OCI-LY3 (cell line): ENCODE measurements around the gene ST8SIA1.

Source experiments
- H2AFZ ChIP-seq: fragments of 200-600, 300-600 bp; shearing (Covaris generic); 2 replicates; pipeline ENCODE4 v1.6.0; 2014; ENCODE audit warnings: antibody characterized with exemption, low read depth, low read length
- H3K27ac ChIP-seq: fragments of 200-600, 300-600 bp; sonication (generic); 2 replicates; pipeline ENCODE4 v1.5.1; 2014; ENCODE audit warnings: mild to moderate bottlenecking, low read length, moderate library complexity, mixed read lengths
- H3K27me3 ChIP-seq: fragments of 200-600, 300-600 bp; sonication (generic); 2 replicates; pipeline ENCODE4 v1.6.1; 2014; ENCODE audit warnings: low read depth, low read length, mixed read lengths
- H3K36me3 ChIP-seq: fragments of 200-600, 300-600 bp; sonication (generic); replicated peaks from 2 replicates; pipeline ENCODE3; 2014; ENCODE audit warnings: low read depth, low read length, mixed read lengths
- H3K4me1 ChIP-seq: fragments of 300-600, 200-600 bp; sonication (generic); 2 replicates; pipeline ENCODE4 v1.6.1; 2014; ENCODE audit warnings: low read length, mixed read lengths
- H3K4me2 ChIP-seq: fragments of 200-600, 300-600 bp; sonication (generic); 2 replicates; pipeline ENCODE4 v1.6.1; 2014; ENCODE audit warnings: low read length, mixed read lengths
- H3K4me3 ChIP-seq: fragments of 300-600, 200-600 bp; sonication (generic); 2 replicates; pipeline ENCODE4 v1.5.1; 2014; ENCODE audit warnings: antibody characterized with exemption, mild to moderate bottlenecking, low read length, moderate library complexity
- H3K79me2 ChIP-seq: fragments of 300-600, 200-600 bp; shearing (Covaris generic); 2 replicates; pipeline ENCODE4 v1.6.1; 2014; ENCODE audit warnings: mild to moderate bottlenecking, low read length, mixed read lengths
- H3K9ac ChIP-seq: fragments of 300-600, 200-600 bp; shearing (Covaris generic); 2 replicates; pipeline ENCODE4 v1.6.0; 2014; ENCODE audit warnings: mild to moderate bottlenecking, low read length, moderate library complexity
- H3K9me3 ChIP-seq: fragments of 200-600, 300-600 bp; shearing (Covaris generic); 2 replicates; pipeline ENCODE4 v1.6.1; 2014; ENCODE audit warnings: low read length, mixed read lengths; ENCODE audit not compliant: insufficient read depth
- H4K20me1 ChIP-seq: fragments of 200-600, 300-600 bp; sonication (generic); 2 replicates; pipeline ENCODE4 v1.6.1; 2016; ENCODE audit warnings: low read length, mixed read lengths; ENCODE audit not compliant: insufficient read depth
- CTCF ChIP-seq: fragments of 200-600, 300-600 bp; sonication (generic); IDR thresholded peaks from 2 replicates; pipeline ENCODE4 v1.5.1; 2014; ENCODE audit warnings: antibody characterized with exemption, low read length, low read depth
- EZH2phosphoT487 ChIP-seq: fragments of 200-600 bp; shearing (Covaris generic); IDR thresholded peaks from 2 replicates; pipeline ENCODE4 v1.6.1; 2018; ENCODE audit warnings: antibody characterized with exemption, mixed run types, low read depth

ST8SIA1 gene

GRCh38 chr12:22307811-22308210 is 26.7 kb downstream of the ST8SIA1 start:
- H3K4me3 ChIP-seq = no peak overlapping the region
- no peaks in the 10 kb centered on the region for H3K79me2 ChIP-seq
- H3K36me3 ChIP-seq = no peaks in the 10 kb centered on the region
- no peak overlapping the region for H3K4me2 ChIP-seq
- no peaks in the 10 kb centered on the region for H3K9me3 ChIP-seq
- H2AFZ ChIP-seq = no peak overlapping the region
- no peaks in the 10 kb centered on the region for H3K27me3 ChIP-seq
- H3K4me1 ChIP-seq = no peaks in the 10 kb centered on the region
- H3K27ac ChIP-seq = no peak overlapping the region
- H3K9ac ChIP-seq = no peak overlapping the region
- TF ChIP-seq CTCF = no peak
- no peak for TF ChIP-seq EZH2phosphoT487
- no peaks in the 10 kb centered on the region for H4K20me1 ChIP-seq

- TF ChIP-seq EZH2phosphoT487 = no peak
- TF ChIP-seq CTCF = no peak
- no peak overlapping the region for H3K9ac ChIP-seq
- no peaks in the 10 kb centered on the region for H3K79me2 ChIP-seq
- H3K4me1 ChIP-seq = no peaks in the 10 kb centered on the region
- H4K20me1 ChIP-seq = no peaks in the 10 kb centered on the region
- no peak overlapping the region for H3K4me3 ChIP-seq
- H3K4me2 ChIP-seq = no peak overlapping the region
- H3K27ac ChIP-seq = no peak overlapping the region
- H3K9me3 ChIP-seq = peaks cover 5% of the 10 kb centered on the region; the same call in 1 of the 2 replicates
- no peak overlapping the region for H2AFZ ChIP-seq
- no peaks in the 10 kb centered on the region for H3K36me3 ChIP-seq
- no peaks in the 10 kb centered on the region for H3K27me3 ChIP-seq
Observed at GRCh38 chr12:22306311-22306710, 28.2 kb downstream of the ST8SIA1 start.

- no peaks in the 10 kb centered on the region for H3K27me3 ChIP-seq
- no peak overlapping the region for H3K4me2 ChIP-seq
- no peak overlapping the region for H3K4me3 ChIP-seq
- no peaks in the 10 kb centered on the region for H3K36me3 ChIP-seq
- H3K9me3 ChIP-seq = peaks cover 12% of the 10 kb centered on the region; the same call in 1 of the 2 replicates
- H3K27ac ChIP-seq = no peak overlapping the region
- no peaks in the 10 kb centered on the region for H3K4me1 ChIP-seq
- no peak overlapping the region for H3K9ac ChIP-seq
- no peak overlapping the region for H2AFZ ChIP-seq
- TF ChIP-seq EZH2phosphoT487 (no peak), CTCF (no peak)
- H3K79me2 ChIP-seq = no peaks in the 10 kb centered on the region
- H4K20me1 ChIP-seq = no peaks in the 10 kb centered on the region
Observed at GRCh38 chr12:22304341-22304740, 30.2 kb downstream of the ST8SIA1 start.

GRCh38 chr12:22299294-22299912 is 35.1 kb downstream of the ST8SIA1 start:
- TF ChIP-seq EZH2phosphoT487 (no peak), CTCF (no peak)

More at GRCh38 chr12:22299294-22299912, 35.1 kb downstream of the ST8SIA1 start:
- Histone ChIP-seq H3K36me3 (no peaks in the 10 kb centered on the region), H4K20me1 (no peaks in the 10 kb centered on the region), H3K4me1 (no peaks in the 10 kb centered on the region), H3K79me2 (no peaks in the 10 kb centered on the region), H3K4me2 (no peak overlapping the region), H3K27me3 (no peaks in the 10 kb centered on the region), H3K27ac (no peak overlapping the region), H3K4me3 (no peak overlapping the region), H3K9ac (no peak overlapping the region), H3K9me3 (peaks cover 28% of the 10 kb centered on the region), H2AFZ (no peak overlapping the region)
